Transverse colon (tissue), 4 donors: ENCODE measurements around the gene CCDC88A. TPM values are rescaled to one million over a fixed set of nuclear protein-coding genes. Genes with fewer than 3 reads are reported as not detected.

Experiments
- DNase-seq: peaks from one replicate; pipeline ENCODE4 v3.0.0-alpha.2; 2019
- H3K27ac ChIP-seq, 4 donors: fragments of 200-600 bp; sonication (generic); 2 replicates each; pipeline ENCODE4 v1.5.1; 2016 to 2018; ENCODE audit warnings: inconsistent platforms in 4 of 4
- H3K27me3 ChIP-seq: fragments of 200-600 bp; sonication (generic); 2 replicates; pipeline ENCODE4 v1.5.1; 2017; ENCODE audit warnings: inconsistent platforms
- H3K36me3 ChIP-seq, 4 donors: fragments of 200-600 bp; sonication (generic); 2 replicates each; pipeline ENCODE4 v1.5.1; 2017 to 2019; ENCODE audit warnings: inconsistent platforms in 4 of 4
- H3K4me1 ChIP-seq, 4 donors: fragments of 200-600 bp; sonication (generic); 2 replicates each; pipeline ENCODE4 v1.5.1; 2017 to 2020; ENCODE audit warnings: inconsistent platforms in 4 of 4
- H3K4me3 ChIP-seq, 4 donors: fragments of 200-600 bp; sonication (generic); 1 replicate in 1 of 4; 2 replicates in 3 of 4; pipeline versions ENCODE4 v1.5.1 to v1.6.1; 2017 to 2019; ENCODE audit warnings: inconsistent platforms in 4 of 4
- H3K9me3 ChIP-seq, 2 donors: fragments of 200-600 bp; sonication (generic); 2 replicates each; pipeline ENCODE4 v1.5.1; 2017 to 2019; ENCODE audit warnings: inconsistent platforms in 2 of 2
- EP300 ChIP-seq: sonication (generic); formaldehyde crosslinking; IDR thresholded peaks from one replicate; pipeline ENCODE4 v1.6.1; 2017; ENCODE audit warnings: antibody characterized with exemption, low read depth
- POLR2A ChIP-seq: fragments of 450-650 bp; IDR thresholded peaks from one replicate; pipeline ENCODE4 v1.6.1; 2016; ENCODE audit warnings: antibody characterized with exemption, mild to moderate bottlenecking, moderate library complexity
- POLR2AphosphoS5 ChIP-seq, 3 donors: sonication (generic); formaldehyde crosslinking; IDR thresholded peaks; one replicate each; pipeline ENCODE4 v1.6.1; 2016; ENCODE audit warnings: antibody characterized with exemption in 3 of 3
- whole genome bisulfite sequencing, 2 donors: methylation state at CpG; one replicate each; pipeline ENCODE4 v1.1.5; 2018; ENCODE audit warnings: low coverage in 1 of 2; 5-methylcytosine and 5-hydroxymethylcytosine counted together
- in situ Hi-C, 4 donors: fragments of 200-750 bp; cut with MboI; loops; one replicate each; pipeline versions ENCODE4 v1.15.0 to v1.15.1; 2017; ENCODE audit warnings: low sequenced_read_pairs in 3 of 4, low pct_ligation_motif_present in 1 of 4, low pct_unique_long_range_greater_than_20kb in 1 of 4
- intact Hi-C: fragments of 100-400 bp; cut with DNase I; formaldehyde crosslinking; loops from one replicate; pipeline ENCODE4 v1.15.1; 2023; ENCODE audit warnings: low total_unique reads
- total RNA-seq, 4 donors: library from RNA; depleted of rRNA; stranded (reverse); fragments of >200 nt; gene quantifications; one replicate each; pipeline ENCODE4 v1.1.0, GENCODE V29; 2016
- TF ChIP-seq, protein P1 (sequence below), 5 experiments: fragments of 200-600 bp in 3 of 5; fragments of 450-650 bp in 2 of 5; sonication (generic) in 3 of 5; IDR thresholded peaks; 1 replicate in 2 of 5; 2 replicates in 3 of 5; pipeline ENCODE4 v1.5.1; 2016 to 2017; ENCODE audit warnings: antibody characterized with exemption in 5 of 5, inconsistent platforms in 3 of 5, mild to moderate bottlenecking in 2 of 5, moderate library complexity in 1 of 5

CCDC88A gene
- total RNA-seq, 4 donors from 2014 or later: 8.6 to 33.7 (median 19.7) TPM

DNA sequence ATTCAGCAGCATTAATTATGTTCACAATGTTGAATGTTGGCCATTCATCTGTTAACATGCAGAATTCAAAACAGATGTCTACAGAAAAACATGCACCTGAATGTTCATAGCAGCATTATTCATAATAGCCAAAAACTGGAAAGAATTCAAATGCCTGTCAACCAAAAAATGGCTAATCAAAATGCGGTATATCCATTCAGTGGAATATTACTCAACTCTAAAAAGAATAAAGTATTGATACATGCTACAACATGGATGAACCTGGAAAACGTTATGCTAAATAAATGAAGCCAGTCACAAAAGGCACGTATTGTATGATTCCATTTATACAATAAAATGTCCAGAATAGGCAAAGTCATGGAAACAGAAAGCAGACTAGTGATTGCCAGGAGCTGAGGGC is 68.0 kb downstream of the CCDC88A start:
- Histone ChIP-seq H3K9me3 (no peaks in the 10 kb centered on the region), H3K4me1 (no peaks in the 10 kb centered on the region), H3K4me3 (no peak overlapping the region), H3K27ac (no peak overlapping the region), H3K27me3 (no peaks in the 10 kb centered on the region), H3K36me3 (no peaks in the 10 kb centered on the region)
- intact Hi-C loops (no loop called here), in situ Hi-C loops (no loop called here)
- no peak for TF ChIP-seq POLR2AphosphoS5 (IDR thresholded peaks at IDR 0.05)
- WGBS, 2 donors: 93 to 95% methylated on average over 3 of the region's 3 CpGs
- no peak for DNase-seq

DNA sequence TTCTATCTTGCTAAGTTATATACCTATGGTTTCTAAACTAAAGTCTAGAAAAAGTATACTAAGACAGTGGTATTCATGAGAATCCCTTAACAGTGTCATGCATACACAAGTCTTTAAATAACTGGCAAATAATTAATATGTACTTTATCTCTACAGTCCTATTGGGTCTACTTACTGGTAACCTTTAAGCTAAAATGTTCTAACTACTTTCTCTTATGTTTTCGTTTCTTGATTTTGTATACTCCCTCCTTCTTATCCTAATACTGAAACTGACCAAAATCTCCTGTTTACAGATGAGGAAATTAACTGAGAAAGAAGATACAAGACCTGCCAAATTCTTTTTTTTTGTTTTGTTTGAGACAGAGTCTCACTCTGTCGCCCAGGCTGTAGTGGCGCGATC is 74.6 kb downstream of the CCDC88A start:
- no peaks in the 10 kb centered on the region for H3K9me3 ChIP-seq
- no peaks in the 10 kb centered on the region for H3K27me3 ChIP-seq
- no peak for DNase-seq
- 92 to 95% methylated on average over 4 of the region's 4 CpGs for WGBS, 2 donors
- H3K27ac ChIP-seq: no peak overlapping the region
- intact Hi-C loops (no loop called here), in situ Hi-C loops (no loop called here)
- peaks cover 0 to 8% (median 2%) of the 10 kb centered on the region in 4 donors for H3K36me3 ChIP-seq
- no peak for TF ChIP-seq POLR2AphosphoS5 (IDR thresholded peaks at IDR 0.05)
- TF ChIP-seq, protein P1, sequence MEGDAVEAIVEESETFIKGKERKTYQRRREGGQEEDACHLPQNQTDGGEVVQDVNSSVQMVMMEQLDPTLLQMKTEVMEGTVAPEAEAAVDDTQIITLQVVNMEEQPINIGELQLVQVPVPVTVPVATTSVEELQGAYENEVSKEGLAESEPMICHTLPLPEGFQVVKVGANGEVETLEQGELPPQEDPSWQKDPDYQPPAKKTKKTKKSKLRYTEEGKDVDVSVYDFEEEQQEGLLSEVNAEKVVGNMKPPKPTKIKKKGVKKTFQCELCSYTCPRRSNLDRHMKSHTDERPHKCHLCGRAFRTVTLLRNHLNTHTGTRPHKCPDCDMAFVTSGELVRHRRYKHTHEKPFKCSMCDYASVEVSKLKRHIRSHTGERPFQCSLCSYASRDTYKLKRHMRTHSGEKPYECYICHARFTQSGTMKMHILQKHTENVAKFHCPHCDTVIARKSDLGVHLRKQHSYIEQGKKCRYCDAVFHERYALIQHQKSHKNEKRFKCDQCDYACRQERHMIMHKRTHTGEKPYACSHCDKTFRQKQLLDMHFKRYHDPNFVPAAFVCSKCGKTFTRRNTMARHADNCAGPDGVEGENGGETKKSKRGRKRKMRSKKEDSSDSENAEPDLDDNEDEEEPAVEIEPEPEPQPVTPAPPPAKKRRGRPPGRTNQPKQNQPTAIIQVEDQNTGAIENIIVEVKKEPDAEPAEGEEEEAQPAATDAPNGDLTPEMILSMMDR (IDR thresholded peaks at IDR 0.05): no peak
- no peak for TF ChIP-seq EP300
- TF ChIP-seq POLR2A: no peak
- no peak overlapping the region for H3K4me3 ChIP-seq
- no peaks in the 10 kb centered on the region for H3K4me1 ChIP-seq

DNA sequence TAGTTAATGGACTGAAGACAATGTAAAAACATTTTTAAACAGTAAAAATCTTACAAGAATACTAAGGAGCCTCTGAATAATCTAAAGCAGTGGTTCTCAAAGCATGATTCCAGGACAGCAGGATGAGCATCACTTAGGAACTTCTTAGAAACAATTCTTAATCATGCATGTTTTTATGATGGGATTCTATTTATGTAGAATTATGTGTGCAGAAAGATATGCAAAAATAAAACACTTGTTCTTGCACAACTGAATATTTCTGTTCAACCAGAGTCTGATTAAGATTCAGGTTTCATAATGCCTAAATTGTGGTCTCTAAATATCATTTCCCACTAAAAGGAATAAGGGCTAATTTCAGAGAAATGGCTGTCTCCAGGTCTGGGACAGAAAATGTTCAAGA is 81.4 kb downstream of the CCDC88A start:
- H3K27me3 ChIP-seq: no peaks in the 10 kb centered on the region
- H3K4me1 ChIP-seq: no peaks in the 10 kb centered on the region
- in situ Hi-C loops: no loop called here
- no peak overlapping the region for H3K4me3 ChIP-seq
- H3K27ac ChIP-seq: no peak overlapping the region
- no peak for DNase-seq
- intact Hi-C loops: no loop called here
- H3K36me3 ChIP-seq: no peaks in the 10 kb centered on the region
- no peaks in the 10 kb centered on the region for H3K9me3 ChIP-seq
- TF ChIP-seq POLR2AphosphoS5 (IDR thresholded peaks at IDR 0.05) (no peak), POLR2A (no peak), EP300 (no peak)
- TF ChIP-seq, protein P1 (IDR thresholded peaks at IDR 0.05): no peak

DNA sequence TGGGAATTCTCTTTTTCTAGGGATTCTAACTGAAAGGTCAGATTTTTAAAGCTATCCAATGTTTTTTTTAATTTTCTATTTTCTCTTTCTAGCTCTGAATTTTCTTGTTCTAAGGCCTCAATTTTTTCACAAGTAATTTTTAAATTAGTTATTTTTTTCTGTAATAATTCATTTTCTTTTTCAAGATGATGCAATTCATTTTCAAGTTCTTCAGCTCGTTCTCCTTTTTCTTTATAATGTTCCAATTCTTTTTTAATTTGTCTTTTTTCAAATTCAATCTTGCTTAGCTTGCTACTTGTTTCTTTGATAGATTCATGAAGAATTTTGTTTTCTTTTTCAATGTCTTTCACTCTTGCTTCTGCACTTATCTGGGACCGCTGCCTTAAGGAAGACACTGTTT is 84.9 kb downstream of the CCDC88A start:
- Histone ChIP-seq H3K4me3 (no peak overlapping the region), H3K27me3 (no peaks in the 10 kb centered on the region), H3K9me3 (no peaks in the 10 kb centered on the region), H3K27ac (no peak overlapping the region), H3K4me1 (no peaks in the 10 kb centered on the region), H3K36me3 (no peaks in the 10 kb centered on the region)
- intact Hi-C loops: no loop called here
- in situ Hi-C loops: no loop called here
- TF ChIP-seq EP300 (no peak), POLR2AphosphoS5 (IDR thresholded peaks at IDR 0.05) (no peak)
- 91 to 94% methylated on average over 2 of the region's 2 CpGs for WGBS, 2 donors
- DNase-seq: no peak

DNA sequence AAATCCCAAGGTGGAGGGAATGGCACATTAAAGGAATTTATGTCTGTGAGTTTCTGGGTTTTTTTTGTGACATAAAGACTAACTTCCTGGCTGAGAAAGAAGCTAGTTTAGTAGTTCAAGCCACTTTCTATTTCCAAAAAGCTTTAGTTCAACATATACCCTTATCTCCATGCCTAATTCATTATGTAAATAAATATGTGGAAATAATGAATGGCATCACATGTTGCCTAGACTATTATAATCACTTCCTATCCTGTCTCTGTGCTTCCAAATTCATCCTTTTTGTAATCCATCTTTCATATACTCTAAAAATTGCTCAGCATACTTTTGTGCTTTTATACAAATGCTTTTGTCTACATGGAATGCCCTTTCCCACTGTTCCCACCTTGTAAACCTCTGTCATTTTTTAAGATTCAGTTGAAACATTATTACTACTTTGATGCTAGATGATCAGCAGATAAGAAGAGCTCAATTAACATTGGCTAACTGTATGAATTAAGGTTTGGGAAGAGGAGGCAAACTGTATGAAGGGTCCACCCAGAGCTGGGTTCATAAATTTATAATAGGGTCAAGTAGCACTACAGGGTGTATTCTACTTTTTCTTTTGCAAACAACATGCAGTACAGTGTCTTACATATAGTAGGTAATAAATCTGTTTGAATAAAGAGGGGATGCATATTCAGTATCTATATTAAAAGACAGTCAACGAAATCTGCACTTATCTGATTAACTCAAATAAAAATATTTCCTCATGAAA is 88.9 kb downstream of the CCDC88A start:
- H3K27me3 ChIP-seq: no peaks in the 10 kb centered on the region
- H3K9me3 ChIP-seq: no peaks in the 10 kb centered on the region
- no peak overlapping the region for H3K27ac ChIP-seq
- WGBS, 2 donors: 86 to 100% methylated on average over 1 of the region's 1 CpG
- in situ Hi-C loops (no loop called here), intact Hi-C loops (no loop called here)
- DNase-seq: no peak
- no peaks in the 10 kb centered on the region for H3K36me3 ChIP-seq
- H3K4me1 ChIP-seq: no peaks in the 10 kb centered on the region
- TF ChIP-seq POLR2A (no peak), EP300 (no peak), POLR2AphosphoS5 (IDR thresholded peaks at IDR 0.05) (no peak)
- TF ChIP-seq, protein P1 (IDR thresholded peaks at IDR 0.05): no peak
- no peak overlapping the region for H3K4me3 ChIP-seq
